ENCODE measurements around the gene ANO5. TPM values are rescaled to one million over a fixed set of nuclear protein-coding genes. Genes with fewer than 3 reads are reported as not detected.

The ANO5 gene
- total RNA-seq, 2 donors from 2014 or later = 0.03 to 0.22 TPM

- H3K36me3 Mint-ChIP-seq (ENCODE audit: low read depth) = no peaks in the 10 kb centered on the region
- no peaks in the 10 kb centered on the region for H3K4me1 Mint-ChIP-seq
- peaks cover 4% of the 10 kb centered on the region for H3K9me3 Mint-ChIP-seq
- no peak overlapping the region for H3K27ac Mint-ChIP-seq
- H3K27me3 Mint-ChIP-seq = peaks cover 31% of the 10 kb centered on the region
- ATAC-seq (replicated peaks) = no peak
- no peak overlapping the region for H3K4me3 Mint-ChIP-seq
Measured at GRCh38 chr11:22190827-22191463, 1.9 kb upstream of the ANO5 start.

GRCh38 chr11:22192289-22192641 is 620 bp upstream of the ANO5 start:
- ATAC-seq (replicated peaks) = no peak
- Mint-ChIP-seq H3K4me1 (no peaks in the 10 kb centered on the region), H3K27ac (no peak overlapping the region), H3K4me3 (peak overlapping the region; percentile 44), H3K9me3 (peaks cover 4% of the 10 kb centered on the region), H3K27me3 (peaks cover 31% of the 10 kb centered on the region), H3K36me3 (ENCODE audit: low read depth) (no peaks in the 10 kb centered on the region)

DNA sequence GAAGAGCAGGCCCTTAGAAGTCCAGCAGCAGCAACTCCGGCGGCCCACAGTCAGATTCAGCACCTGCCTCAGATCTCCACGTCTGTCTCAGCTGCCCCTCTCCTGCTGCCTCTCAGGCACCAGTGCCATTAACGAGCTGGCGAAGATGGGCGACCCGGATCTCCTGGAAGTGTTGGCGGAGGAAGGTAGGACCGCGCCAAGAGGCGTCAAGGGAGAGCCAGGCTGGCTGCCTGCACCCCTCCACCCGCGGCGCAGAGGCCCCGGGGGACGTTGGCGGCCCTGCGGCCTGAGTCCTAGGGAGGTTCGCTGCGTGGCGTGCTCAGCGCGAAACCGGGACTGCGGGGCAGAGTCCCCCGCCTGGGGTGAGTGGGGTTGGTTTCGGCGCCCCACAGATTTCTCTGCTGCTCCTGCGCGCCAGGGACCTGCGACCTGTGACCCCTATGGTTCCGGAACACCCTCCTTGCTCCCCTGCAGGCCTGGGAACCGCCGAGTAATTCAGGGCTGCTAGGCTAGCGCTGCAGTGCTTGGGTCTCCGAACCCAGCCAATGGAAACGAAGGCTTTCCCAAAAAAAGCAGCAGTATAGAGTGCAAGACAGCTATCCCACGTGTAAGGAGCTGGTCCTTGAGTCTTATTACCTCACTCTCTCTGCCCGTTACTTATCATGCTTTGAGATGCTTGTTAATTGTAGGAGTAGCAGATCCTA is 615 bp downstream of the ANO5 start:
- H3K36me3 Mint-ChIP-seq (ENCODE audit: low read depth) = no peaks in the 10 kb centered on the region
- no peak for ATAC-seq (replicated peaks)
- H3K27ac Mint-ChIP-seq = no peak overlapping the region
- H3K4me1 Mint-ChIP-seq = no peaks in the 10 kb centered on the region
- peak overlapping the region; percentile 21 for H3K4me3 Mint-ChIP-seq
- H3K9me3 Mint-ChIP-seq = no peaks in the 10 kb centered on the region
- peaks cover 31% of the 10 kb centered on the region for H3K27me3 Mint-ChIP-seq

DNA sequence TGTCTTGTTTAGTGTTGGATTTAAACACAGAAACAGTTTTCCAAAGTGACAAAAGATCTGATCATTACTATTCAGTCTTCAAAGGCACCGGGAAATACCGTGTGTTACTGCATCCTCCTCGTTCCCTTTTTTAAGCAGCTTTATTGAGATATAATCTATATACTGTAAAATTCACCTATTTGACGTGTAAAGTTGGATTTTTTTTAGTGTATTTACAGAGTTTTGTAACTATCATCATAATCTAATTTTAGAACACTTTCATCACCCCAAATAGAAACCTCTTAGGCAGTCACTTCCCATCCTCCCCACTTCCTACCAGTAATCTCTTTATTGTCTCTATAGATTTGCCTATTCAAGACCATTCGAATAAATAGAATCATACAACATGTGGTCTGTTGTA is 1.4 kb downstream of the ANO5 start:
- ATAC-seq (replicated peaks) = no peak
- Mint-ChIP-seq H3K4me3 (no peak overlapping the region), H3K27ac (no peak overlapping the region), H3K36me3 (ENCODE audit: low read depth) (no peaks in the 10 kb centered on the region), H3K27me3 (peaks cover 31% of the 10 kb centered on the region), H3K9me3 (no peaks in the 10 kb centered on the region), H3K4me1 (no peaks in the 10 kb centered on the region)

- H3K36me3 Mint-ChIP-seq (ENCODE audit: low read depth) = no peaks in the 10 kb centered on the region
- peaks cover 31% of the 10 kb centered on the region for H3K27me3 Mint-ChIP-seq
- no peak for ATAC-seq (replicated peaks)
- H3K4me3 Mint-ChIP-seq = no peak overlapping the region
- H3K4me1 Mint-ChIP-seq = no peaks in the 10 kb centered on the region
- H3K9me3 Mint-ChIP-seq = no peaks in the 10 kb centered on the region
- no peak overlapping the region for H3K27ac Mint-ChIP-seq
Measured at GRCh38 chr11:22194907-22195306, 2.0 kb downstream of the ANO5 start.

GRCh38 chr11:22197139-22198005 is 4.5 kb downstream of the ANO5 start:
- Mint-ChIP-seq H3K4me3 (no peak overlapping the region), H3K9me3 (peaks cover 3% of the 10 kb centered on the region), H3K4me1 (no peaks in the 10 kb centered on the region), H3K36me3 (ENCODE audit: low read depth) (no peaks in the 10 kb centered on the region), H3K27me3 (peaks cover 19% of the 10 kb centered on the region), H3K27ac (no peak overlapping the region)
- ATAC-seq (replicated peaks) = no peak

GRCh38 chr11:22199243-22199642 is 6.4 kb downstream of the ANO5 start:
- Mint-ChIP-seq H3K27ac (no peak overlapping the region), H3K27me3 (peaks cover 11% of the 10 kb centered on the region), H3K4me1 (no peaks in the 10 kb centered on the region), H3K4me3 (no peak overlapping the region), H3K36me3 (ENCODE audit: low read depth) (no peaks in the 10 kb centered on the region), H3K9me3 (peaks cover 3% of the 10 kb centered on the region)
- no peak for ATAC-seq (replicated peaks)

DNA sequence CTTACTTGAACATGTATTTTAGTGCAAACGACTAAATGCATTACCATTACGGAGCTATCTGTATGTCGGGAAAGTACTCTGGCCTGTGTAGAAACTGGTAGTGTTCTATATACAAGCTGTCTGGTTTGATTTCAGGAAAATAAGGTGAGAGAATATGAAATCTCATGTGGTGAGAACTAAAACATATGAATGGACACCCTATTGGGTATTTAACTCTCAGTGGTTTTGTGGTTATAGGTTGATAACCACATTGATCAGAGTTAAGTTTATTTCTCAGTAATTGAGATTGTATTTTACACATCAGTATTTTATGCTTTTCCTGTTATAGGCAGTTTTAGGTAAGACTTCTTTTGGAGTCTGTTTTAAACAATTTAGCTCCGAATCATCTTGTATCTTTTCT is 10.4 kb downstream of the ANO5 start:
- Mint-ChIP-seq H3K4me3 (no peak overlapping the region), H3K4me1 (no peaks in the 10 kb centered on the region), H3K9me3 (peaks cover 3% of the 10 kb centered on the region), H3K36me3 (ENCODE audit: low read depth) (no peaks in the 10 kb centered on the region), H3K27ac (no peak overlapping the region), H3K27me3 (no peaks in the 10 kb centered on the region)
- ATAC-seq (replicated peaks) = no peak

DNA sequence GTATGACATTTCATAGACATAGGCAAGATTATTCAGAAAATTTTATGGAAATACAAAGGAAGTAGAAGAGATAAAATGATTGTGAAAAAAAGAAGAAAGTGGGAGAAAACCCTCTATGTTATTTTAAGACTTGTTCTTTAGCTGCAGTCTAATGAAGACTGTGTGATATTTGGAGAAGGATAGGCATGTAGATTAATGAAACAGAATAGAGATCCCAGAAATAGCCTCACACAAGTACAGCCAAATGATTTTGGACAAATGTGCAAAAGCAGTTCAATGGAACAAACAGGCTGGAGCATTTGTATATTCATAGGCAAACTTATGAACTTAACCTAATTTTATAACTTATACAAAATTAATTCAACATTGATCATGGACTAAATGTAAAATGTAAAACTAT is 14.3 kb downstream of the ANO5 start:
- Mint-ChIP-seq H3K9me3 (no peaks in the 10 kb centered on the region), H3K27ac (no peak overlapping the region), H3K27me3 (no peaks in the 10 kb centered on the region), H3K36me3 (ENCODE audit: low read depth) (no peaks in the 10 kb centered on the region), H3K4me1 (no peaks in the 10 kb centered on the region), H3K4me3 (no peak overlapping the region)
- ATAC-seq (replicated peaks) = no peak

DNA sequence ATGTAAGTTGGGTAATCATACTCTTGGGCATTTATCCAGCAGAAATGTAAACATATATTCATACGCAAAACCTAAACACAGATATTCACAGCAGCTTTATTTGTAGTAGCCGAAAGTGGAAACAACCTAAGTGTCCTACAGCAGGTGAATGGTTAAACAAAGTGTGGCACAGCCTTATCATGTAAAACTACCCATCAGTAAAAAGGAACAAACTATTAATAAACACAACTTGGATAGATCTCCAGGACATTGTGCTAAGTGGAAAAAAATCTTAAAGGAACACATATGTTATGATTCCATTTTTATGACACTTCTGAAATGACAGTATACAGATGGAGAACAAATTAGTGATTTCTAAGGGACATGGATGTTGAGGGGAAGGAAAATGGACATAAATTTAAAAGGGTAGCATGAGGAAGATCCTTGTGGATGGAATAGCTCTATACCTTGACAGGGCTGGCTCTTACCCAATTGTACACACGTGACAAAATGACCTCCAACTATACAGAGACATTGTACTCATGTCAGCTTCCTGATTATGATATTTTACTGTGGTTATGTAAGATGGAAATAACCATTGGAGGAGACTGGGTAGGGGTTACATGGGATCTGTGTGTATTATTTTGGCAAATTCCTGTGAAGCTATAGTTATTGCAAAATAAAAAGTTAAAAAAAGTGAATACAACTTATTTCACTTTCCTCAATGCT is 15.4 kb downstream of the ANO5 start:
- Mint-ChIP-seq H3K4me3 (no peak overlapping the region), H3K36me3 (ENCODE audit: low read depth) (no peaks in the 10 kb centered on the region), H3K27ac (no peak overlapping the region), H3K9me3 (no peaks in the 10 kb centered on the region), H3K27me3 (no peaks in the 10 kb centered on the region), H3K4me1 (no peaks in the 10 kb centered on the region)
- ATAC-seq (replicated peaks) = no peak

GRCh38 chr11:22216940-22217339 is 24.1 kb downstream of the ANO5 start:
- Mint-ChIP-seq H3K4me1 (no peaks in the 10 kb centered on the region), H3K4me3 (no peak overlapping the region), H3K27ac (no peak overlapping the region), H3K27me3 (no peaks in the 10 kb centered on the region), H3K36me3 (ENCODE audit: low read depth) (no peaks in the 10 kb centered on the region), H3K9me3 (no peaks in the 10 kb centered on the region)
- ATAC-seq (replicated peaks) = no peak

GRCh38 chr11:22221143-22221542 is 28.3 kb downstream of the ANO5 start:
- no peak for ATAC-seq (replicated peaks)
- Mint-ChIP-seq H3K4me3 (no peak overlapping the region), H3K27me3 (no peaks in the 10 kb centered on the region), H3K4me1 (no peaks in the 10 kb centered on the region), H3K36me3 (ENCODE audit: low read depth) (no peaks in the 10 kb centered on the region), H3K9me3 (no peaks in the 10 kb centered on the region), H3K27ac (no peak overlapping the region)

GRCh38 chr11:22225190-22225589 is 32.3 kb downstream of the ANO5 start:
- Mint-ChIP-seq H3K9me3 (no peaks in the 10 kb centered on the region), H3K27me3 (no peaks in the 10 kb centered on the region), H3K4me3 (no peak overlapping the region), H3K27ac (no peak overlapping the region), H3K36me3 (ENCODE audit: low read depth) (no peaks in the 10 kb centered on the region), H3K4me1 (no peaks in the 10 kb centered on the region)
- no peak for ATAC-seq (replicated peaks)

- H3K27me3 Mint-ChIP-seq = peaks cover 7% of the 10 kb centered on the region
- no peaks in the 10 kb centered on the region for H3K4me1 Mint-ChIP-seq
- no peaks in the 10 kb centered on the region for H3K9me3 Mint-ChIP-seq
- no peak overlapping the region for H3K4me3 Mint-ChIP-seq
- H3K36me3 Mint-ChIP-seq (ENCODE audit: low read depth) = no peaks in the 10 kb centered on the region
- no peak overlapping the region for H3K27ac Mint-ChIP-seq
- ATAC-seq (replicated peaks) = no peak
Measured at GRCh38 chr11:22234743-22235142, 41.9 kb downstream of the ANO5 start.

Data from activated T-helper 17 cell treated with anti-CD3 and anti-CD28 coated beads, Interleukin-2, amount 50 U/mL, for 72 hours (primary cell).